IMR-90 (cell line): ENCODE data around the gene PMF1. TPM values are rescaled to one million over a fixed set of nuclear protein-coding genes. Genes with fewer than 3 reads are reported as not detected.

Experiments used
- ATAC-seq: fragments of 200-7000 bp; cut with Tn5 transposase; 2 replicates; pipeline ENCODE4 v1.9.1; 2020; ENCODE audit warnings: low read depth, mild to moderate bottlenecking, moderate library complexity
- BruUV-seq: library from RNA; stranded (reverse); fragments of 400-500 nt; replicated peaks from 2 replicates; lab custom pipeline; 2021; lab: Mats Ljungman, UMichigan
- CTCF ChIA-PET: fragments of 300-600 bp; formaldehyde crosslinking; extraction: SDS; loops from one replicate; lab custom pipeline; 2021; ENCODE audit warnings: antibody characterized with exemption; lab: Yijun Ruan, JAX
- POLR2A ChIA-PET: fragments of 300-600 bp; sonication (Branson Sonifier 250); formaldehyde crosslinking; loops from one replicate; lab custom pipeline; 2022; ENCODE audit warnings: antibody characterized with exemption; ENCODE audit not compliant: unreplicated experiment; lab: Charles Lee
- DNase-seq: peaks from one replicate; pipeline ENCODE4 v3.0.0; 2013
- H2AFZ ChIP-seq: replicated peaks from 2 replicates; pipeline ENCODE3; 2013; ENCODE audit warnings: low read length, mild to moderate bottlenecking; ENCODE audit not compliant: poor library complexity
- H2AK5ac ChIP-seq: 2 replicates; pipeline ENCODE4 v1.6.1; 2013; ENCODE audit warnings: low read depth, low read length, inconsistent platforms
- H2AK9ac ChIP-seq: replicated peaks from 2 replicates; pipeline ENCODE3; 2013; ENCODE audit warnings: mild to moderate bottlenecking, low read depth, low read length, moderate library complexity; ENCODE audit not compliant: poor library complexity
- H2BK120ac ChIP-seq: 2 replicates; pipeline ENCODE4 v1.6.1; 2013; ENCODE audit warnings: low read depth, low read length, inconsistent platforms
- H2BK15ac ChIP-seq: 3 replicates; pipeline ENCODE4 v1.6.1; 2013; ENCODE audit warnings: low read depth, low read length, inconsistent platforms
- H2BK20ac ChIP-seq: 2 replicates; pipeline ENCODE4 v1.6.1; 2013; ENCODE audit warnings: low read depth, mild to moderate bottlenecking, inconsistent platforms, low read length, moderate library complexity
- H2BK5ac ChIP-seq: 2 replicates; pipeline ENCODE4 v1.6.1; 2013; ENCODE audit warnings: mild to moderate bottlenecking, low read depth, low read length, inconsistent platforms; ENCODE audit not compliant: poor library complexity, severe bottlenecking
- H3K14ac ChIP-seq: replicated peaks from 2 replicates; pipeline ENCODE4 v1.6.1; 2013; ENCODE audit warnings: low read depth, low read length, inconsistent platforms
- H3K18ac ChIP-seq: 2 replicates; pipeline ENCODE4 v1.6.1; 2013; ENCODE audit warnings: low read depth, low read length, control low read depth
- H3K23ac ChIP-seq: 2 replicates; pipeline ENCODE4 v1.6.1; 2013; ENCODE audit warnings: low read depth, low read length, inconsistent platforms
- H3K27ac ChIP-seq: 2 replicates; pipeline ENCODE4 v1.5.1; 2013; ENCODE audit warnings: mild to moderate bottlenecking, control low read depth, low read length; ENCODE audit not compliant: insufficient read depth
- H3K27me3 ChIP-seq: 2 replicates; pipeline ENCODE4 v1.6.1; 2013; ENCODE audit warnings: low read length; ENCODE audit not compliant: control insufficient read depth, insufficient read depth
- H3K36me3 ChIP-seq: 2 replicates; pipeline ENCODE4 v1.6.1; 2013; ENCODE audit warnings: low read length, mixed read lengths; ENCODE audit not compliant: control insufficient read depth, insufficient read depth
- H3K4ac ChIP-seq: 2 replicates; pipeline ENCODE4 v1.6.1; 2013; ENCODE audit warnings: low read depth, low read length, inconsistent platforms
- H3K4me1 ChIP-seq: 2 replicates; pipeline ENCODE4 v1.6.1; 2013; ENCODE audit warnings: low read length, mixed read lengths; ENCODE audit not compliant: control insufficient read depth, insufficient read depth
- H3K4me2 ChIP-seq: 2 replicates; pipeline ENCODE4 v1.6.1; 2013; ENCODE audit warnings: low read depth, mild to moderate bottlenecking, control low read depth, low read length, moderate library complexity
- H3K4me3 ChIP-seq: 2 replicates; pipeline ENCODE4 v1.5.1; 2013; ENCODE audit warnings: low read depth, mild to moderate bottlenecking, control low read depth, low read length, moderate library complexity; ENCODE audit not compliant: insufficient read depth
- H3K56ac ChIP-seq: 2 replicates; pipeline ENCODE4 v1.6.1; 2013; ENCODE audit warnings: low read length, inconsistent platforms; ENCODE audit not compliant: insufficient read depth; ENCODE audit errors: extremely low read depth
- H3K79me1 ChIP-seq, 2 experiments: 2 replicates each; pipeline ENCODE4 v1.6.1; 2013; ENCODE audit warnings: low read length in 2 of 2, inconsistent platforms in 1 of 2, low read depth in 1 of 2
- H3K9ac ChIP-seq: 2 replicates; pipeline ENCODE4 v1.6.1; 2013; ENCODE audit warnings: low read depth, low read length, control low read depth
- H3K9me1 ChIP-seq: 2 replicates; pipeline ENCODE4 v1.6.1; 2013; ENCODE audit warnings: low read length, inconsistent platforms; ENCODE audit not compliant: insufficient read depth
- H3K9me3 ChIP-seq: 2 replicates; pipeline ENCODE4 v1.6.1; 2013; ENCODE audit warnings: low read length; ENCODE audit not compliant: control insufficient read depth, insufficient read depth
- H4K20me1 ChIP-seq: 2 replicates; pipeline ENCODE4 v1.6.1; 2013; ENCODE audit warnings: low read length, inconsistent platforms; ENCODE audit not compliant: insufficient read depth
- H4K5ac ChIP-seq: 2 replicates; pipeline ENCODE4 v1.6.1; 2013; ENCODE audit warnings: mild to moderate bottlenecking, low read depth, low read length, control low read depth
- H4K8ac ChIP-seq, 2 experiments: 2 replicates each; pipeline ENCODE4 v1.6.1; 2013; ENCODE audit warnings: low read depth in 2 of 2, low read length in 2 of 2, control low read depth in 1 of 2, inconsistent platforms in 1 of 2
- H4K91ac ChIP-seq: 2 replicates; pipeline ENCODE4 v1.6.1; 2013; ENCODE audit warnings: low read depth, low read length, inconsistent platforms; ENCODE audit not compliant: insufficient read depth
- CEBPB ChIP-seq: IDR thresholded peaks from 2 replicates; pipeline ENCODE4 v1.6.1; 2012; ENCODE audit warnings: low read depth, low read length, improper control_type of control experiment
- CHD1 ChIP-seq: IDR thresholded peaks from 2 replicates; pipeline ENCODE4 v1.6.1; 2012; ENCODE audit warnings: low read depth, low read length, improper control_type of control experiment
- FOS ChIP-seq: fragments of 150-350 bp; IDR thresholded peaks from 2 replicates; pipeline ENCODE4 v1.6.1; 2016; ENCODE audit warnings: low read depth, low read length
- MAFK ChIP-seq: IDR thresholded peaks from 2 replicates; pipeline ENCODE4 v1.6.1; 2012; ENCODE audit warnings: low read depth, low read length, improper control_type of control experiment
- MAZ ChIP-seq: IDR thresholded peaks from 2 replicates; pipeline ENCODE4 v1.6.1; 2012; ENCODE audit warnings: low read depth, mild to moderate bottlenecking, low read length, improper control_type of control experiment, moderate library complexity, borderline replicate concordance
- POLR2A ChIP-seq: IDR thresholded peaks from 2 replicates; pipeline ENCODE4 v1.6.1; 2012; ENCODE audit warnings: mild to moderate bottlenecking, low read depth, low read length
- SMC3 ChIP-seq: fragments of 150-350 bp; IDR thresholded peaks from 2 replicates; pipeline ENCODE4 v1.6.1; 2016; ENCODE audit warnings: low read depth, mild to moderate bottlenecking, antibody characterized with exemption, low read length, moderate library complexity
- WGBS, 2 experiments: methylation state at CpG; one replicate each; pipeline versions ENCODE4 v1.1.5 to v1.1.7; 2013; ENCODE audit warnings: missing lambda C conversion rate in 2 of 2; ENCODE audit not compliant: insufficient read length in 1 of 2; ENCODE audit errors: extremely low coverage in 2 of 2; 5-methylcytosine and 5-hydroxymethylcytosine counted together
- dilution Hi-C: fragments of 300-500 bp; cut with HindIII; formaldehyde crosslinking; loops from one replicate; pipeline ENCODE4 v1.14.3; 2018; ENCODE audit warnings: low sequenced_read_pairs; ENCODE audit not compliant: unreplicated experiment
- in situ Hi-C: fragments of 300-500 bp; cut with MboI; formaldehyde crosslinking; loops from 3 replicates; pipeline ENCODE4 v1.14.3; 2019; ENCODE audit warnings: low sequenced_read_pairs, inconsistent platforms, mixed read lengths
- intact Hi-C: fragments of 100-400 bp; cut with micrococcal nuclease; formaldehyde crosslinking; loops from 2 replicates; pipeline ENCODE4 v1.10.0; 2022
- polyA plus RNA-seq, 3 experiments: library from polyadenylated mRNA; depleted of rRNA; stranded (reverse); fragments of >200 nt; gene quantifications; 2 replicates each; pipeline ENCODE4 v1.2.3, GENCODE V29; 2012; ENCODE audit warnings: low replicate concordance in 1 of 3
- total RNA-seq: library from RNA; depleted of rRNA; stranded (reverse); fragments of >200 nt; gene quantifications from 2 replicates; pipeline ENCODE4 v1.2.3, GENCODE V29; 2012
- TF ChIP-seq, protein P1 (sequence below): fragments of 150-350 bp; IDR thresholded peaks from 2 replicates; pipeline ENCODE4 v1.6.1; 2017; ENCODE audit warnings: mild to moderate bottlenecking, antibody characterized with exemption, low read length, low read depth

Gene PMF1
- total and polyA plus RNA-seq, 2 of the 4 experiments (the other 2 are of a cell fraction) = 54.8 to 73.4 TPM

DNA sequence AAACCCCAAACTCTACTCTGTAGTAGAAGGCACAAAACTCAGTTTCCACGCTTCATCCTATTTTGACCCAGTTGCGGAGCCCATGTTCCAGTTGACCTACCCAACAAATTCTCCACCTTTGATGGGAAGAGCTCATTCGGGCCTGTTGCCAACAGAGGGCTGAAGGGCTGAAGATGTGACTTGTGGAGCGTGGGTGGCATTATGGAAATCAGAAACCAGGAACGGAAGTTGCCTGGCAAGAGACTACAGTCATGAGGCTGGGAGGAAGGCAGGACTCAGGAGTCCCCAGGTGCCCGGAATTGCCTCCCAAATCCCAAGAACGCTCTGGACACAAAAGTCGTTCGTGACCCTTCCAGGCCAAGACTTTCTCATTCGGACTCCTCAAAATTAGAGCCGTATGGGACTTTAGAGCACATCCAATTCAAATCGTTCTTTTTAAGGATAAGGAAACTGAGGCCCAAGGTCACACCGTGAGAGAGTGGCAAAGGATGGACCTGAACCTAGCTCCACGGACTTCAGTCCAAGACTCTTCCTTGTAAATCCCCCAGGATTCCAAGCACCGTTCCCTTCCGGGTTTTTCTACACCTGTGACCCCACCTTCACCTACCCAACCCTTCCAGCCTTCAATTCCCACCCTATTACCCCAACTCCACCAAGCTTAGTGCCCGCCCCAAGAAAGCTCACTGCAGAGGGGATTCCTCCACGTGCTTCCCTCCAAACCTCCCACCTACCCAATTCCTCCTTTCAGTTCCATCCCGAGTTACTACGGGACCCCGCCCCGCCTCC is 69.1 kb downstream of the PMF1 start:
- intact Hi-C loops = no loop called here
- H3K36me3 ChIP-seq = peaks cover 17% of the 10 kb centered on the region
- H2AK9ac ChIP-seq = peak overlapping the region; percentile 90
- H3K9me3 ChIP-seq = no peaks in the 10 kb centered on the region
- H3K18ac ChIP-seq = peak overlapping the region; percentile 35; the same call in 1 of the 2 replicates
- peaks cover 7% of the 10 kb centered on the region for H3K9me1 ChIP-seq
- no peaks in the 10 kb centered on the region for H3K27me3 ChIP-seq
- peak overlapping the region; percentile 88 for H3K14ac ChIP-seq
- H2BK15ac ChIP-seq = no peak overlapping the region; the same call in 2 of the 3 replicates
- H3K4me1 ChIP-seq = peaks cover 9% of the 10 kb centered on the region
- peak overlapping the region; percentile 4 for H2BK5ac ChIP-seq
- H3K56ac ChIP-seq = peak overlapping the region; percentile 79
- no peak overlapping the region for H2BK120ac ChIP-seq
- peak; percentile 45 for DNase-seq
- peak overlapping the region; percentile 90 for H3K4me2 ChIP-seq
- peak overlapping the region; percentile 25 for H3K23ac ChIP-seq
- H2AK5ac ChIP-seq = peak overlapping the region; percentile 76; the same call in 1 of the 2 replicates
- ChIA-PET POLR2A (interaction anchor here (0.6 to 1.7 kb wide), 4 partner anchors 14 to 69 kb away, joined by 3 to 8 read pairs (median 4); partner anchors contain the start of genes GLMP and PMF1), CTCF (interaction anchor here (0.6 to 1.0 kb wide), 2 partner anchors 17 to 342 kb away, joined by 3 to 7 read pairs; partner anchors contain the start of gene VHLL)
- H4K5ac ChIP-seq = peak overlapping the region; percentile 55
- peaks cover 45 to 71% of the 10 kb centered on the region in 2 experiments; a peak in 3 of 4 replicates for H3K79me1 ChIP-seq
- TF ChIP-seq CHD1 (no peak), CEBPB (no peak), MAFK (no peak), SMC3 (no peak), MAZ (no peak), FOS (no peak), POLR2A (peak; percentile 18; the same call in 1 of the 2 replicates)
- TF ChIP-seq, protein P1, sequence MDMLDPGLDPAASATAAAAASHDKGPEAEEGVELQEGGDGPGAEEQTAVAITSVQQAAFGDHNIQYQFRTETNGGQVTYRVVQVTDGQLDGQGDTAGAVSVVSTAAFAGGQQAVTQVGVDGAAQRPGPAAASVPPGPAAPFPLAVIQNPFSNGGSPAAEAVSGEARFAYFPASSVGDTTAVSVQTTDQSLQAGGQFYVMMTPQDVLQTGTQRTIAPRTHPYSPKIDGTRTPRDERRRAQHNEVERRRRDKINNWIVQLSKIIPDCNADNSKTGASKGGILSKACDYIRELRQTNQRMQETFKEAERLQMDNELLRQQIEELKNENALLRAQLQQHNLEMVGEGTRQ = no peak
- H3K4ac ChIP-seq = peak overlapping the region; percentile 53
- peak overlapping the region; percentile 21 for H4K91ac ChIP-seq
- H4K20me1 ChIP-seq = peaks cover 32% of the 10 kb centered on the region
- no peak overlapping the region for H2BK20ac ChIP-seq
- dilution Hi-C loops = no loop called here
- peak overlapping the region; percentile 72 to 74 for H4K8ac ChIP-seq
- H3K9ac ChIP-seq = peak overlapping the region; percentile 86
- H3K27ac ChIP-seq = peak overlapping the region; percentile 78
- 6% methylated on average over 3 of the region's 22 CpGs; no CpG with 5 or more reads in 1 of the 2 experiments for WGBS, 2 experiments
- H2AFZ ChIP-seq = peak overlapping the region; percentile 65
- no TSS peak for BruUV-seq
- peak overlapping the region; percentile 67 for H3K4me3 ChIP-seq
- in situ Hi-C loops = no loop called here
- no peak for ATAC-seq
